AG04450 (cell line): ENCODE results near the gene GATD1. TPM values are rescaled to one million over a fixed set of nuclear protein-coding genes. Genes with fewer than 3 reads are reported as not detected.

Experiments used
- CTCF ChIA-PET: fragments of 300-600, 350-600 bp; formaldehyde crosslinking; extraction: SDS; loops from one replicate; lab custom pipeline; 2022; ENCODE audit warnings: antibody characterized with exemption, inconsistent platforms; lab: Charles Lee
- POLR2A ChIA-PET: fragments of 350-600 bp; formaldehyde crosslinking; extraction: SDS; loops from one replicate; lab custom pipeline; 2021; ENCODE audit warnings: antibody characterized with exemption, inconsistent platforms; lab: Yijun Ruan, JAX
- DNase-seq: peaks from one replicate; pipeline ENCODE4 v3.0.0-alpha.2; 2011; ENCODE audit warnings: low read depth, low spot score
- H3K27ac ChIP-seq: one replicate; pipeline ENCODE4 v1.5.1; 2012; ENCODE audit warnings: low read depth, low read length, control low read depth
- H3K27me3 ChIP-seq: one replicate; pipeline ENCODE4 v1.6.0; 2012; ENCODE audit warnings: low read length; ENCODE audit not compliant: control insufficient read depth, insufficient read depth
- H3K4me3 ChIP-seq: 2 replicates; pipeline ENCODE4 v1.5.1; 2011; ENCODE audit warnings: mild to moderate bottlenecking, low read depth, low read length, control low read depth
- H3K9me3 ChIP-seq: 2 replicates; pipeline ENCODE4 v1.5.1; 2012; ENCODE audit warnings: low read length; ENCODE audit not compliant: control insufficient read depth, insufficient read depth
- polyA plus RNA-seq: library from polyadenylated mRNA; depleted of rRNA; stranded (reverse); fragments of >200 nt; gene quantifications from 2 replicates; pipeline ENCODE4 v1.2.3, GENCODE V29; 2011
- TF ChIP-seq, protein P1 (sequence below): IDR thresholded peaks from 2 replicates; pipeline ENCODE4 v1.5.1; 2011; ENCODE audit warnings: low read depth, low read length, control low read depth, inconsistent platforms

GATD1 gene
- polyA plus RNA-seq, 1 experiment, result 15.0 TPM

DNA sequence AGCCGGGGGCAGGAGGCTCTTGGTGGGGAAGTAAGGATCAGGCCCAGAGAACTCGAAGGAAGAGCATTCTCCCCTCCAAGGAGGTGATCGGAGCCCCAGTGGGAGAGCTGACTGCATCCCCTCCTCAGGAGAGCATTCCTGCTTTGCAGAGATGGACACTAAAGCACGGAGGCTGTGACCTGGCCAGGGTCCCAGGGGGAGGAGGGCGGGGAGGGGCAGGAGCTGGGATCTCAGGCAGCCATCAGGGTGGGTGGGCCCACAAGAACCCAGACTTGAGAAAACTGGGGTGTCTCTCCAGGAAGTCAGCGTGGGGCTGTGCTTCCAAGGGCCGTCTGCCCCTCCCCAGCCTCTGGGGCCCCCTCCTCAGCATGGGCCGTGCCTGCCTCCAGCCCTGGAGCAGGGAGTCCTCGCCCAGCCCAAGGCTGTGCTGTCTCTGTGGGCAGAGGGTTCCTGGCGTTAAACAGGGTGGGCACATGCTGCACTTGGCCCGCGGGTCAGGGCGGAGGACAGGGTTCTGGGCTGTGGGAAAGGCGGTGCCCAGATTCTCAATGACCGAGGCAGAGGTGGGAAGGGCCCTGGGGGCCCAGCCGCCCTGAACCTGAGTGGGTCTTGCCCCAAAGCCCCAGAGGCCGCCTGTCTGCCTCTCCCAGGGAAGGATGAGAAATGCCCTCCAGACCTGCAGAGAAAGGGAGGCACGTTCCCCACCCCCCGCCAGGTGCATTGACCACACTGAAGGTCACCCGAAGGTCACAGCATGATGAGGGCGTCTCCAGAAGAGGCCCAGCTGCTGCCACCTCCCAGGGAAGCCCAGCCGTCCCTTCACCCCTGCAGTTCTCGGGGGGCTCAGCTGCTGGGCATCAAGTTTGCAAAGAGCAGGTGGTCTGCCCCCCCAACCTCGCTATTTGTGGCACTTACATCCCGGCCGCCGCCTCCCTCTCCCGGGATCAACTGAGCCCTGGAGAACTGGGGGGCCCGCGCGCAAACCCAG lies 12.0 kb upstream of the GATD1 start:
- H3K27ac ChIP-seq, result no peak overlapping the region
- no peaks in the 10 kb centered on the region for H3K27me3 ChIP-seq
- POLR2A ChIA-PET, result interaction anchor here (0.9 to 2.0 kb wide), 3 partner anchors 13 to 41 kb away, joined by 3 to 9 read pairs (median 3); partner anchors contain the start of genes GATD1 and RPLP2
- no peaks in the 10 kb centered on the region; the same call in 1 of the 2 replicates for H3K9me3 ChIP-seq
- H3K4me3 ChIP-seq, result peak overlapping the region; percentile 57
- TF ChIP-seq, protein P1, sequence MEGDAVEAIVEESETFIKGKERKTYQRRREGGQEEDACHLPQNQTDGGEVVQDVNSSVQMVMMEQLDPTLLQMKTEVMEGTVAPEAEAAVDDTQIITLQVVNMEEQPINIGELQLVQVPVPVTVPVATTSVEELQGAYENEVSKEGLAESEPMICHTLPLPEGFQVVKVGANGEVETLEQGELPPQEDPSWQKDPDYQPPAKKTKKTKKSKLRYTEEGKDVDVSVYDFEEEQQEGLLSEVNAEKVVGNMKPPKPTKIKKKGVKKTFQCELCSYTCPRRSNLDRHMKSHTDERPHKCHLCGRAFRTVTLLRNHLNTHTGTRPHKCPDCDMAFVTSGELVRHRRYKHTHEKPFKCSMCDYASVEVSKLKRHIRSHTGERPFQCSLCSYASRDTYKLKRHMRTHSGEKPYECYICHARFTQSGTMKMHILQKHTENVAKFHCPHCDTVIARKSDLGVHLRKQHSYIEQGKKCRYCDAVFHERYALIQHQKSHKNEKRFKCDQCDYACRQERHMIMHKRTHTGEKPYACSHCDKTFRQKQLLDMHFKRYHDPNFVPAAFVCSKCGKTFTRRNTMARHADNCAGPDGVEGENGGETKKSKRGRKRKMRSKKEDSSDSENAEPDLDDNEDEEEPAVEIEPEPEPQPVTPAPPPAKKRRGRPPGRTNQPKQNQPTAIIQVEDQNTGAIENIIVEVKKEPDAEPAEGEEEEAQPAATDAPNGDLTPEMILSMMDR, result no peak
- CTCF ChIA-PET, result no interaction called here
- no peak for DNase-seq

DNA sequence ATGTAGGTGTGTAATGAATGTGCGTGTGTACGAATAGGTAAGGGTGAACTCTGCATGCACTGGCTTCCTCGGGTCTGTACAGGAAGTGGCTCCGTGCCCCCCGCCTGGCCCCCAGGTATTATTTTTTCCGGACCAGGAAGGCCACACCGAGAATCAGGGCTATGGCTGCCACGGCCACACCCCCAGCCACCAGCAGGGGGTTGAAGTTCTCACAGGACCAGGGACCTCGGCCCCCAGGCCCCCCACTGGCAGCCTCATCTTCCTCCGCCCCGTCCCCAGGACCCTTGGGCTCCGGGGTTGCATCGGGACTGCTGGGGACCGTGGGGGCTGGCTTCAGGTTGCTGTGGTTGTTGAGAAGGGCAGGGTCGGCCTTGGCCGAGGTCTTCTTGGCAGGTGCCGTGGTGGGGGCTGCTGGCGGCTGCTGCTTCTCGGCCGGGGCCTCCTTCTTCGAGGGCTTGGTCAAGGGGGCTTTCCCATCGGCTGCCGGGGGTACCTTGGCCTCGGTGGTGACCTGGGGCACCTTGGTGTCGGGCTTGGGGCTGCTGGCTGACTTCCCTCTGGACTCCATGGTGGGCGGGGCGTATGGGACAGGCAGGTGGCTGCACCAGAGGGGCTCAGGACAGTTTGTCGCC lies 10.8 kb upstream of the GATD1 start:
- CTCF ChIA-PET, result no interaction called here
- H3K4me3 ChIP-seq, result no peak overlapping the region
- no peaks in the 10 kb centered on the region; the same call in 1 of the 2 replicates for H3K9me3 ChIP-seq
- TF ChIP-seq, protein P1, result no peak
- no peaks in the 10 kb centered on the region for H3K27me3 ChIP-seq
- no peak for DNase-seq
- H3K27ac ChIP-seq, result no peak overlapping the region
- POLR2A ChIA-PET, result no interaction called here

DNA sequence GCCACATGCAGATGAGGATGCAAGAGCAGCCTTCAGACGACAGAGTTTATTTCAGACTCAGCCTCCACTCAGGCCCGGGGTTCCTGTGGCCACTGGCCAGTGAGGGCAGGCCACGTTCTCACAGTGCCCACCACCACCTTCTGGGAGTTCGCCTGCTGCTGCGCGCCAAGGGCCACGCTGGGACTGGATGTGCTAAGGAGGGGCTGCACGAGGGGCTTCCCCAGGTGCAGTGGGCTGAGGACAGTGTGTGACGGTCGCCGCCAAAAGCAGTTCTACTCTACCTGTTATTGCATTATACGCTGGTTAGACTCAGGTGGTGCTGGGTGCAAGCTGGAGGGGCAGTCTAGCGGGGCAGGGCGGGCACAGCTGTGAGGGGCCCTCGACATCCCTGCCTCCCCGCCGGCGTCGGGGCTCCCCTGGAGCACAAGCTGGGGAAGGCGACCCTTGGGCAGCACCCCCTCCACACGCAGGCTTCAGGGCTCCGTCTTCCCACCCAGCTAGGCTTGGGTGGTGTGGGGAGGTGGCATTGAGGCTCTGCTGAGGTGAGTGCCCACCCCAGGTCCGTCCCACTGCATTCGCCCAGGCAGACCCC lies 9.9 kb upstream of the GATD1 start:
- no peaks in the 10 kb centered on the region; the same call in 1 of the 2 replicates for H3K9me3 ChIP-seq
- ChIA-PET POLR2A (interaction anchor here (0.9 kb wide), 1 partner anchor 10 kb away, joined by 3 read pairs; no protein-coding TSS in a partner anchor), CTCF (no interaction called here)
- H3K27me3 ChIP-seq, result no peaks in the 10 kb centered on the region
- H3K27ac ChIP-seq, result no peak overlapping the region
- H3K4me3 ChIP-seq, result no peak overlapping the region
- TF ChIP-seq, protein P1, result no peak
- no peak for DNase-seq

GRCh38 chr11:786235-787083 lies 9.2 kb upstream of the GATD1 start:
- CTCF ChIA-PET, result no interaction called here
- no peak for DNase-seq
- no peak overlapping the region for H3K27ac ChIP-seq
- TF ChIP-seq, protein P1, result no peak
- no peak overlapping the region for H3K4me3 ChIP-seq
- H3K27me3 ChIP-seq, result no peaks in the 10 kb centered on the region
- H3K9me3 ChIP-seq, result no peaks in the 10 kb centered on the region
- POLR2A ChIA-PET, result interaction anchor here (0.9 kb wide), 1 partner anchor 11 kb away, joined by 3 read pairs; no protein-coding TSS in a partner anchor
